ENCODE data around the gene EDC3. TPM values are rescaled to one million over a fixed set of nuclear protein-coding genes. Genes with fewer than 3 reads are reported as not detected.
A peak's percentile ranks its signal among the peaks of the same experiment; 100 is the strongest.

Gene EDC3
- total RNA-seq, 2 experiments from 2014 or later = 41.9 to 44.1 TPM

- H3K27me3 Mint-ChIP-seq = no peaks in the 10 kb centered on the region
- POLR2A ChIA-PET = interaction anchor here (1.3 kb wide), 1 partner anchor 8 kb away, joined by 4 read pairs; no protein-coding TSS in a partner anchor
- DNase-seq (no peak), ATAC-seq (no peak)
- TF ChIP-seq, protein P1, sequence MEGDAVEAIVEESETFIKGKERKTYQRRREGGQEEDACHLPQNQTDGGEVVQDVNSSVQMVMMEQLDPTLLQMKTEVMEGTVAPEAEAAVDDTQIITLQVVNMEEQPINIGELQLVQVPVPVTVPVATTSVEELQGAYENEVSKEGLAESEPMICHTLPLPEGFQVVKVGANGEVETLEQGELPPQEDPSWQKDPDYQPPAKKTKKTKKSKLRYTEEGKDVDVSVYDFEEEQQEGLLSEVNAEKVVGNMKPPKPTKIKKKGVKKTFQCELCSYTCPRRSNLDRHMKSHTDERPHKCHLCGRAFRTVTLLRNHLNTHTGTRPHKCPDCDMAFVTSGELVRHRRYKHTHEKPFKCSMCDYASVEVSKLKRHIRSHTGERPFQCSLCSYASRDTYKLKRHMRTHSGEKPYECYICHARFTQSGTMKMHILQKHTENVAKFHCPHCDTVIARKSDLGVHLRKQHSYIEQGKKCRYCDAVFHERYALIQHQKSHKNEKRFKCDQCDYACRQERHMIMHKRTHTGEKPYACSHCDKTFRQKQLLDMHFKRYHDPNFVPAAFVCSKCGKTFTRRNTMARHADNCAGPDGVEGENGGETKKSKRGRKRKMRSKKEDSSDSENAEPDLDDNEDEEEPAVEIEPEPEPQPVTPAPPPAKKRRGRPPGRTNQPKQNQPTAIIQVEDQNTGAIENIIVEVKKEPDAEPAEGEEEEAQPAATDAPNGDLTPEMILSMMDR (IDR thresholded peaks at IDR 0.05) = no peak
- peak overlapping the region; percentile 17 for H3K27ac Mint-ChIP-seq
- intact Hi-C loops (cut with micrococcal nuclease) = no loop called here
- H3K4me3 Mint-ChIP-seq = no peak overlapping the region
- CTCF ChIA-PET = interaction anchor here (1.7 to 14.7 kb wide), 3 partner anchors 7 to 122 kb away, joined by 9 to 576 read pairs (median 24); no protein-coding TSS in a partner anchor
- H3K9me3 Mint-ChIP-seq = no peaks in the 10 kb centered on the region
- peaks cover 20% of the 10 kb centered on the region for H3K4me1 Mint-ChIP-seq (ENCODE audit: low read depth)
- peaks cover 2% of the 10 kb centered on the region for H3K36me3 Mint-ChIP-seq (ENCODE audit: low read depth)
Measured at GRCh38 chr15:74643665-74644204, 52.1 kb downstream of the EDC3 start.

DNA sequence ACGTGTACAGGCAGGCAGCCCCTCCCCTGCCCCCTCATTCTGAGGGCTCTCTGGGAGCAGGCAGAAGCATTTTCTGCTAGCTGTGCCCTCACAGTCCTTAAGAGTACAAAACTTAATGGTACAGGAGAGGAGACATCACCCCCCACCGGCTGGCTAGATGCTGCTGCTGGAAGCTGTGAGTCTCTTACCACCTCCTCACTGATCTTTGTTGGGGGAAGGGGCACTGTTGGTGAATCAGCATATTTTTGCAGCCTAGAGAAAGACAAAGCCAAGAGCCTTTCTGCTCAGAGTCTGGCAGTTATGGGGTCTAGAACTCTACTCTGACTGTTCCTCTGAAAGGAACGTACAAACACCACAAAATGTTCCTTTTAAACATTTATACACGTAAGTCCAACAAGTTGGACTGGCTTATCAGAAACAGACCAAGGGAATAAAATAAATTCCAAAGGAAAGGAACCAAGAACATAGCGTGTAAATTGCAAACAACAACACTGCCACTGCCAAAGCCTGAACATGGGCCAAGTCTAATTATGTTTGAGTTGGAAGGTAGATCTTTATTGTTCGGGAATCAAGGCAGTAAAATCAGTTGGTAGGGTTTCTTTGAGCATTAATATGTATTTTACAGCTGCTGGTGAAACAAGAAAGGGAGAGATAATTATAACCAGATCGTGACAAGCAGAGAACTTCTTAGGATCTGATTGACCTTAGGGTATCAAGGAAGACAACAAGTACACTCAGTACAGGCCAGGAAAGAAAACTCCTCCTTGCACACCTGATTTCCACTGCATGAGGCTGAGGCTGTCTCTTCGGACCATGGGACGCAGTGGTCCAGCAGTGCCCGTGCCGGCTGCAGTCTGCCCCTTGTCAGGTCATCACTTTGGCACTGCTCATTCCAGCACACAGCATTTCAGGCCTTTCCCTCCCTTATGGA lies 52.8 kb downstream of the EDC3 start:
- ChIA-PET CTCF (interaction anchor here (2.7 to 14.7 kb wide), 3 partner anchors 6 to 123 kb away, joined by 21 to 576 read pairs (median 24); no protein-coding TSS in a partner anchor), POLR2A (interaction anchor here (1.3 kb wide), 1 partner anchor 8 kb away, joined by 4 read pairs; no protein-coding TSS in a partner anchor)
- Mint-ChIP-seq H3K27ac (peak overlapping the region; percentile 35), H3K4me3 (no peak overlapping the region), H3K9me3 (no peaks in the 10 kb centered on the region), H3K36me3 (ENCODE audit: low read depth) (peaks cover 6% of the 10 kb centered on the region), H3K4me1 (ENCODE audit: low read depth) (peaks cover 20% of the 10 kb centered on the region), H3K27me3 (no peaks in the 10 kb centered on the region)
- ATAC-seq = no peak
- TF ChIP-seq, protein P1 (IDR thresholded peaks at IDR 0.05) = no peak
- DNase-seq = no peak
- intact Hi-C loops (cut with micrococcal nuclease) = no loop called here

DNA sequence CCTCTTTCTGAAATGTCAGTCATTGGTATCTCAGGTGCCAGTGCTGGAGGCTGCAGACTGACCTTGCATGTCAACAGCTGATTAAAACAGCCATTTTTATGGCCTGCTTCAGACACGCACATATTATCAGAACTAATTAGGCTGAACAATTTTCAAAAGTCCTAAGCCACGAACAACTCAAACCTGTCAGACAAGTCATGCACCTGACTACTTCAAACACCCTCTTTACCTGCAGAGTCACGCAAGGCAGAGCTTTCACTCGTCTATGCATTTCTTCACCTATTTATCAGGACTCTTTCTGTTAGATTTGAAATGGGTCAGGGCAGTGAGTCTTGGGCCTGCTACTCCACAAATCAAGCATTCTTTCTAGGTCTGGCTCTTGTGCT lies 53.5 kb downstream of the EDC3 start:
- ChIA-PET POLR2A (interaction anchor here (1.3 kb wide), 1 partner anchor 9 kb away, joined by 4 read pairs; no protein-coding TSS in a partner anchor), CTCF (interaction anchor here (1.3 to 14.7 kb wide), 3 partner anchors 10 to 308 kb away, joined by 3 to 576 read pairs (median 21); no protein-coding TSS in a partner anchor)
- H3K27me3 Mint-ChIP-seq = no peaks in the 10 kb centered on the region
- H3K9me3 Mint-ChIP-seq = no peaks in the 10 kb centered on the region
- intact Hi-C loops (cut with micrococcal nuclease) = no loop called here
- no peak overlapping the region for H3K4me3 Mint-ChIP-seq
- peaks cover 10% of the 10 kb centered on the region for H3K36me3 Mint-ChIP-seq (ENCODE audit: low read depth)
- H3K4me1 Mint-ChIP-seq (ENCODE audit: low read depth) = peaks cover 20% of the 10 kb centered on the region
- H3K27ac Mint-ChIP-seq = peak overlapping the region; percentile 36
- DNase-seq = no peak
- ATAC-seq = no peak
- TF ChIP-seq, protein P1 (IDR thresholded peaks at IDR 0.05) = no peak

GRCh38 chr15:74641151-74641550 lies 54.7 kb downstream of the EDC3 start:
- Mint-ChIP-seq H3K27ac (peak overlapping the region; percentile 55), H3K27me3 (no peaks in the 10 kb centered on the region), H3K4me3 (no peak overlapping the region), H3K36me3 (ENCODE audit: low read depth) (peaks cover 12% of the 10 kb centered on the region), H3K4me1 (ENCODE audit: low read depth) (peaks cover 20% of the 10 kb centered on the region), H3K9me3 (no peaks in the 10 kb centered on the region)
- intact Hi-C loops (cut with micrococcal nuclease) = no loop called here
- TF ChIP-seq, protein P1 (IDR thresholded peaks at IDR 0.05) = no peak
- no peak for ATAC-seq
- CTCF ChIA-PET = interaction anchor here (0.7 to 14.7 kb wide), 7 partner anchors 9 to 309 kb away, joined by 3 to 576 read pairs (median 4); partner anchors contain the start of gene CPLX3
- POLR2A ChIA-PET = interaction anchor here (0.9 to 1.2 kb wide), 4 partner anchors 9 to 136 kb away, joined by 3 to 5 read pairs (median 4); no protein-coding TSS in a partner anchor
- DNase-seq = no peak
